G401.6 (cell line): ENCODE data around the gene FXYD4.
"Not testable (repeated sequence)": the region's sequence is repeated elsewhere in the genome, so short reads cannot be mapped to it uniquely, and the experiment has no call there.

Source experiments
- FAIRE-seq: peaks from 2 replicates; lab custom pipeline; 2012; peaks lifted over from hg19 to GRCh38; lab: Jason Lieb, UNC

Gene FXYD4

DNA sequence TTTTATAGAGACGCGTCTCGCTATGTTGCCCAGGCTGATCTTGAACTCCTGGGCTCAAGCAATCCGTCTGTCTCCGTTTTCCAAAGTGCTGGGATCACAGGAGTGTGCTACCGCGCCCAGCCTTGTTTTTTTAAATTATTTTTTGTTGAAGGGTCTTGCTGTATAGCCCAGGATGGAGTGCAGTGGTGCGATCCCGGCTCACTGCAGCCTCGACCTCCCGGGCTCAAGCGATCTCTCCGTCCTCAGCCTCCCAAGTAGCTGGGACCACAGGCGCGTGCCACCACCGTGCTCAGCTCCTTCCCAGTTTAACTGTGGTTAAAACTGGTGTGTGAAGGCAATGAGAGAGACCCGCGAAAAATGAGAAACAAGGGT is 48.5 kb downstream of the FXYD4 start:
- no peak for FAIRE-seq

DNA sequence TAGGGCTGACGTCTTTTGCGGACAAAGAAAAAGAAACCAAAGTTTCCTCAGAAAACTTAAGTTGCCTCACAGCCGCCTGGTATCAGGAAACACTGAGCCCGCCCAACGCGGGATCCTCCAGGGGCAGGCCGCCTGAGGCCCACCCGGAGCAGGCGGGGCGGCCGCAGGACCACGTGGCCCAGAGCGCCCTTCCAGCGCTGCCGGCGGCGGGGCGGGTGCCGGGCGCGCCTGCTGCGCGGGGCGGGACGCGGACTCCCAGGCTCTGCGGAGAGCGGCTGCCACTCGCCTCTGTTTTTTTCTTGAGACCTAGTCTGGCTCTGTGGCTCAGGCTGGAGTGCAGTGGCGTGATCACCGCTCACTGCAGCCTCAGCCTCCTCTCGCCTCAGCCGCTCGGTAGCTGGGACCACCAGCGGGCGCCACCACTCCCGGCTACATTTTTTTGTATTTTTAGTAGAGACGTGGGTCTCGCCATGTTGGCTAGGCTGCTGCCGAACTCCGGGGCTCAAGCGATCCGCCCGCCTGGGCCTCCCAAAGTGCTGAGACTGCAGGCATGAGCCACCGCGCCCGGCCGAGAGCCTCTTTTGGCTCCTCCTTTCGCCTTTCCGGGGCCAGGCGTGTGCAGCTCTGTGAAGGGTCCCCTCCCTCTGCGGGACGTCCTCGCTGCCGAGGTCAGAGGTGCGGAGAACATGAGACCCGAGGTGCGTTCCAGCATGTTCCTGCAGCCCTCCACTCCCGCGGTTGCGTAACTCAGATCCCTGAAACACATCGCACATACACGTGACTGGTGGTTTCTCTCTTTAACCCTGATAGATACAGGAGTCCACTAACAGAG is 49.1 kb downstream of the FXYD4 start:
- FAIRE-seq, result no peak

DNA sequence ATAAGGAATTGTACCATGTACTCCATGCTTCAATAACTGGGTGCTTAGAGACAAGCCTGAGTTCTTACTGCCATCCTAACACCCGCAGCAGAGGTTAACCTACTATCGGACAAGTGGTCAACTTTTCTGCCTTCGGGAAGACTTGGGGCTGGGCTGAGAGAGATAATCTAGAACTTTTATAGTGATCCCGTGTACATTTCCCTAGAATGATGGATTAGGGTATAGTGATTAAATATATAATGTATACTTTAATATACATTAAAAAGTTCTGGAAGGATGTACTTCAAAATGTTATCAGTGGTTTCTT is 49.7 kb downstream of the FXYD4 start:
- no peak for FAIRE-seq

DNA sequence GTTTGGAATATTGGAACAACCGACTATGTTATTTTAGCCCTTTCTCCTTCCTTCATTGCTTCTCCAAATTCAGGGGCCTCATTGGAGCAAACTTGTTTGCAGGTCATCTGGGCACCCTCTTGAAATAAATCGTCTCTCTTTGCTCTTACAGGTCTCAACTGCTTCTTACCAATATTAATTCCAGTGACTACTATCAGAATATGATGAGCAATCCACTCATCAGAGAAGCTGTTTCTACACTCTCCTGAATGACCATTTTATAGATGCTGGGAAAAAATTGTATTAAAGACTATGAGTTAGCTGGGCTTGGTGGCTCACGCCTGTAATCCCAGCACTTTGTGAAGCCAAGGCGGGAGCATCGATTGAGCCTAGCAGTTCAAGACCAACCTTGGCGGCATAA is 50.1 kb downstream of the FXYD4 start:
- no peak for FAIRE-seq

DNA sequence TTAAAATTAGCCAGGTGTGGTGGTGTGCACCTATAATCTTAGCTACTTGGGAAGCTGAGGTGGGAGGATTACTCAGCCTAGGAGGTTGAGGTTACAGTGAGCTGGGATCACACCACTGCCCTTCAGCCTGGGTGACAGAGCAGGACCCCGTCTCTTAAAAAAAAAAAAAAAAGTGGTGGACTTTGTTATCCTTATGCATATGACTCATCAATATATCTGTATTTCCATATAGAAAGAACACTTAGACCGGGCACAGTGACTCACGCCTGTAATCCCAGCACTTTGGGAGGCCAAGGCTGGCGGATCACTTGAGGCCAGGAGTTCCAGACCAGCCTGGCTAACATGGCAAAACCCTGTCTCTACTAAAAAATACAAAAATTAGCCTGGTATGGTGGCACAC is 50.5 kb downstream of the FXYD4 start:
- FAIRE-seq, result not testable (repeated sequence)

DNA sequence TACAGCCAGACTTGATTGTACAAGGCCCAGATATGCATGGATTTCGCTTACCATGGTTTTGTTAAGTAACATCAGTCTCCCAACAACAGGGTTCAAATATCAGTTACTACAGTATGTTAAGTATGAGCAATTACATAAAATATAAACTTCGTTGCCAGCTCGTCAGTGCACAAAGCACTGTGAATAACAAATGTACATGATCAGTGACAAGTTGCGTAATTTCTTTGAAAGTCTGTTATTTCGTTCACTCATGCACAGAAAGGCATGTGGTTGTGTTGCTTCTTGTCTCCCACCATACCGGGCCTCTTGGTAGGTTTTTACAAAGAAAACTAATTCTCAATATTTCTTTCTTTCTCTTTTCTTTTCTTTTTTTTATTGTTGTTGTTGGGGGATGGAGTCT is 53.0 kb downstream of the FXYD4 start:
- FAIRE-seq, result no peak
